Measurements from ENCODE around the gene EML4. TPM values are rescaled to one million over a fixed set of nuclear protein-coding genes. Genes with fewer than 3 reads are reported as not detected.

EML4 gene
- total RNA-seq, 3 donors from 2014 or later = 47.9 to 88.3 (median 66.3) TPM

DNA sequence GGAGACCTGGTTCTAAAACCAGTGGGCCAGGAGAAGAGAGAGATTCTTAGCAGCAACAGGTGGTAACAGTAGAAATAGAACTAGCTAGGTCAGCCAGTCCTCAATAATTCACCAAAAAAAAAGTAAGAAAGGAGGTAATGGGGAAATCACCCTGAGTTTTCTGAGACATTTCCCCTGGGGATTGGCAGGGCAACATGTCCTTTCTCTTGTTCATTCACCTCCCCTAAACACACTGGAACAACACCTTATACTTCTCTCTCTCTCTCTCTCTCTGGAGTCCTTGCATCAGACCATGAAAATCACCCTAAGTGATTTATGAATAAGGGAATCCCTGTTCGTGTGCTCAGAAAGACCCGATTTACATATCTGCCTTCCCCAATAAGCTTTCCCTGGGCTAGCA, 127.1 kb downstream of the EML4 start:
- Histone ChIP-seq H3K4me3 (no peak overlapping the region), H3K9me3 (no peaks in the 10 kb centered on the region), H3K4me1 (ENCODE audit: low read depth) (no peaks in the 10 kb centered on the region), H3K36me3 (ENCODE audit: low read depth) (no peaks in the 10 kb centered on the region)
- no peak for ATAC-seq
- DNase-seq = no peak
- intact Hi-C loops (cut with DNase I, micrococcal nuclease) = no loop called here
- TF ChIP-seq, protein P1, sequence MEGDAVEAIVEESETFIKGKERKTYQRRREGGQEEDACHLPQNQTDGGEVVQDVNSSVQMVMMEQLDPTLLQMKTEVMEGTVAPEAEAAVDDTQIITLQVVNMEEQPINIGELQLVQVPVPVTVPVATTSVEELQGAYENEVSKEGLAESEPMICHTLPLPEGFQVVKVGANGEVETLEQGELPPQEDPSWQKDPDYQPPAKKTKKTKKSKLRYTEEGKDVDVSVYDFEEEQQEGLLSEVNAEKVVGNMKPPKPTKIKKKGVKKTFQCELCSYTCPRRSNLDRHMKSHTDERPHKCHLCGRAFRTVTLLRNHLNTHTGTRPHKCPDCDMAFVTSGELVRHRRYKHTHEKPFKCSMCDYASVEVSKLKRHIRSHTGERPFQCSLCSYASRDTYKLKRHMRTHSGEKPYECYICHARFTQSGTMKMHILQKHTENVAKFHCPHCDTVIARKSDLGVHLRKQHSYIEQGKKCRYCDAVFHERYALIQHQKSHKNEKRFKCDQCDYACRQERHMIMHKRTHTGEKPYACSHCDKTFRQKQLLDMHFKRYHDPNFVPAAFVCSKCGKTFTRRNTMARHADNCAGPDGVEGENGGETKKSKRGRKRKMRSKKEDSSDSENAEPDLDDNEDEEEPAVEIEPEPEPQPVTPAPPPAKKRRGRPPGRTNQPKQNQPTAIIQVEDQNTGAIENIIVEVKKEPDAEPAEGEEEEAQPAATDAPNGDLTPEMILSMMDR (IDR thresholded peaks at IDR 0.05) = no peak

DNA sequence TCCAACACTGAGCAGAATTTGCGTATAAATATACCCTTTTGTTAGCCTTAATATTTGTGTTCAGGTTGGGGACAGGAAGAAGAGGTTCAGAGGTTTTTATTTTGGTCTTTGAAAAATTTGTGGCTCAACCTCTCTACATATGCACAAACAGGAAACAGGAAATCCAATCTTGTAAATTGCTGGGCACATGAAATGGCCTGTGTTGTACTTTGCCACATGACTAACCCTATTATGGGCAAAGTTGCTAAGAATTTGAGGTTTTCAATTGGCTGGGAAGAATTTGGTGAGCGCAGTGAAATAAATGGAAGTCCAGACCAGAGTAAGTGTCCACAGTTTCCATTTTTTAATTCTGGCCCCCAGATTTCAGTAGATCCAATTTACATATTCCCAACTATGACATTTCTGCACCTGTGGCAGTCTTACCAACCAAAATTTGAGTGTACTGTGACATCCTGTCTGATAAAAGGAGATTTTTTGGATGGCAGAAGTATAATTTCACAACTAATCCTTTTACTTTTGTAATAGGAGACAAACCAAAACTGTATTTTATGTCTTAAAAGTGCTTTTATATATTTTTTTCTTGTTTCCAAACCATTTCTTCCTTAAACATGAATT, 128.3 kb downstream of the EML4 start:
- no peaks in the 10 kb centered on the region for H3K9me3 ChIP-seq
- TF ChIP-seq, protein P1 (IDR thresholded peaks at IDR 0.05) = no peak
- DNase-seq (no peak), ATAC-seq (peak; percentile 89)
- H3K36me3 ChIP-seq (ENCODE audit: low read depth) = no peaks in the 10 kb centered on the region
- H3K4me3 ChIP-seq = no peak overlapping the region
- H3K4me1 ChIP-seq (ENCODE audit: low read depth) = no peaks in the 10 kb centered on the region
- intact Hi-C loops (cut with DNase I, micrococcal nuclease) = no loop called here

DNA sequence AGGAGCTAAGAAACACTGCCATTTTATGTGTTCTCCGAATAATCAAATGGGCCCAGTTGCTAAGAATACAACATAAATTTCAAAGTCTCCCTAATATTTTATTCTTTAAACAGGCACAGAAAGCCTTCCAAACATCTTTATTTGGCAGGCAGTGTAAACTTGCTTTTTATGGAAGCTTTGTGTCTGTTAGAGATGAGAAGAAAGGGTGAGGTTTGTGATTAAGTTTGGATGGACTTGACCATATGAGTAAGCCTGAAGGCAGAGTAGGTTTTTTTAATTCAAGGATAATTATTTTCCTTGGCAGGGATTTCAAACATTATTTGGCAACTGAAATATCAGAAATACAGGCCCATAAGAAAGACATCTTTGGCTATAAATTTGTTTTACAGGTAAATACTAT, 129.0 kb downstream of the EML4 start:
- TF ChIP-seq, protein P1 (IDR thresholded peaks at IDR 0.05) = no peak
- H3K4me3 ChIP-seq = no peak overlapping the region
- H3K36me3 ChIP-seq (ENCODE audit: low read depth) = no peaks in the 10 kb centered on the region
- no peaks in the 10 kb centered on the region for H3K4me1 ChIP-seq (ENCODE audit: low read depth)
- no peaks in the 10 kb centered on the region for H3K9me3 ChIP-seq
- DNase-seq (no peak), ATAC-seq (no peak)
- intact Hi-C loops (cut with DNase I, micrococcal nuclease) = no loop called here

DNA sequence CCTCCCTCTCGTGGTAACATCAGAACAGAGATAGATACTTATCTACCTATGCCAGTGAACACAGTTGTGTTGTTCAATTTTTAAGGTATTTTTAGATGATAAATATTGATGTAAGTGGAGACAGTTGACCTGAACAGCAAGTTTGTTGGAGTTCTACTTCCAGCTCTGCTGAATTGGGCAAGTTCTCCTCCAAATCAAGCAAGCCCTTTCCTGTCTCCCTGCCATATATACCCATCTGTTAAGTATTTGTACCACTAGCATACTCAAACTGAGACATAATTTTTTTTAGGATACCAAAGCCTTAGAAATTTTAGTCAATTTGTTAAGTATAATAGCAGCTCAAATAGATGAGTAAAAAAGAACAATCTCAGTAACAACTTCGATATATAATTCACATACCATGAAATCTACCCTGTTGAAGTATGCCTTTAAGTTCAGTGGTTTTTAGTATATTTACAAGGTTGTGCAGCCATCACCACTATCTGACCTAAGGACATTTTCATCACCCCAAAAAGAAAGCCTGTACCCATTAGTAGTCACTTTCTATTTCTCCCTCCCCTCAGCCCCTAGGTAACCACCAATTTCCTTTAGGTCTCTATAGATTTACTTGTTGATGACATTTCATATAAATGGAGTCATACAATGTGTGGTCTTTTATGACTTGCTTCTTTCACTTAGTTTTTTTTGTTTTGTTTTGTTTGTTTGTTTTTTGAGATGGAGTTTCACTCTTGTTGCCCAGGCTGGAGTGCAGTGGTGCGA, 130.0 kb downstream of the EML4 start:
- TF ChIP-seq, protein P1 (IDR thresholded peaks at IDR 0.05) = no peak
- no peak for DNase-seq
- Histone ChIP-seq H3K9me3 (no peaks in the 10 kb centered on the region), H3K4me3 (no peak overlapping the region), H3K36me3 (ENCODE audit: low read depth) (peaks cover 4% of the 10 kb centered on the region), H3K4me1 (ENCODE audit: low read depth) (no peaks in the 10 kb centered on the region)
- ATAC-seq = no peak
- intact Hi-C loops (cut with DNase I, micrococcal nuclease) = no loop called here

DNA sequence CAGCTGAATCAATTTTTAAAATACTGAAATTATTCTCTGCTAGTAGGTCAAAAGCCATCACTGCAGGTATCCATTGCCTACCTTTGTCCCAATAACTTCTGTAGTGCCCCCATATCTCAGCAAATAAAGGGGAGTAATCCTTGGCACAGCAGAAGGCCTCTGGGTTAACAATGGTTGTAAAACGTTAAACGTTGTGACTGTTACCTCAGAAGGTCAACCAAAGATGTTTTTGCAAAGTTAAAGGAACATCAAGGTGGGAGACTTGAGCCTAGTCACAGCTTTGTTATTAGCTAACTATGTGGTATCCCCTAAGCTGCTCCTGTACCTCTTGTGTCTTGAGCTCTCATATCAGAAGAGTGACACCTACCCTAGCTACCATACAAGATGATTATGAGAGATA, 131.4 kb downstream of the EML4 start:
- intact Hi-C loops (cut with DNase I, micrococcal nuclease) = no loop called here
- ATAC-seq (no peak), DNase-seq (no peak)
- Histone ChIP-seq H3K4me1 (ENCODE audit: low read depth) (no peaks in the 10 kb centered on the region), H3K36me3 (ENCODE audit: low read depth) (peaks cover 4% of the 10 kb centered on the region), H3K9me3 (no peaks in the 10 kb centered on the region), H3K4me3 (no peak overlapping the region)
- TF ChIP-seq, protein P1 (IDR thresholded peaks at IDR 0.05) = no peak
